ENCODE data around the gene TENM4. TPM values are rescaled to one million over a fixed set of nuclear protein-coding genes. Genes with fewer than 3 reads are reported as not detected.

Gene TENM4
- total and polyA plus RNA-seq, 4 experiments from 2014 or later, result 0.25 to 0.28 TPM; not detected in 2

- Histone ChIP-seq H3K9me3 (ENCODE audit: control insufficient read depth in 1 of 2, low read length in 2 of 2) (no peaks in the 10 kb centered on the region), H3K4me1 (ENCODE audit: insufficient read depth, low read length) (no peaks in the 10 kb centered on the region), H3K27me3 (ENCODE audit: insufficient read depth, low read length) (no peaks in the 10 kb centered on the region), H3K27ac (ENCODE audit: low read depth, low read length) (no peak overlapping the region), H3K36me3 (ENCODE audit: insufficient read depth, low read length) (no peaks in the 10 kb centered on the region), H3K4me3 (ENCODE audit: low read length in 2 of 2) (no peak overlapping the region)
- Mint-ChIP-seq H3K9me3 (peaks cover 0 to 2% (median 0%) of the 10 kb centered on the region in 8 donors), H3K27me3 (peaks cover 8 to 13% of the 10 kb centered on the region in 2 donors), H3K4me1 (peaks cover 0 to 6% (median under 1%) of the 10 kb centered on the region in 4 donors), H3K4me3 (no peak overlapping the region), H3K36me3 (no peaks in the 10 kb centered on the region), H3K27ac (no peak overlapping the region)
- intact Hi-C loops (cut with micrococcal nuclease), result no loop called here
- ChIA-PET POLR2A (ENCODE audit: partially characterized antibody) (no interaction called here), CTCF (ENCODE audit: partially characterized antibody) (no interaction called here)
- DNase-seq, result no peak
Observed at GRCh38 chr11:79026803-79027445, 413.9 kb downstream of the TENM4 start.

- no peak for DNase-seq
- Mint-ChIP-seq H3K4me3 (no peak overlapping the region), H3K9me3 (peaks cover 0 to 3% (median 0%) of the 10 kb centered on the region in 8 donors)
Observed at GRCh38 chr11:79025622-79026021, 415.2 kb downstream of the TENM4 start.

GRCh38 chr11:79025097-79025496 lies 415.7 kb downstream of the TENM4 start:
- Mint-ChIP-seq H3K27ac (no peak overlapping the region), H3K9me3 (peaks cover 0 to 3% (median 0%) of the 10 kb centered on the region in 8 donors), H3K4me3 (no peak overlapping the region), H3K27me3 (peaks cover 9 to 15% of the 10 kb centered on the region in 2 donors), H3K36me3 (no peaks in the 10 kb centered on the region), H3K4me1 (peaks cover 0 to 6% (median under 1%) of the 10 kb centered on the region in 4 donors)
- H3K27me3 ChIP-seq (ENCODE audit: insufficient read depth, low read length), result no peaks in the 10 kb centered on the region
- H3K4me3 ChIP-seq (ENCODE audit: low read length in 2 of 2), result no peak overlapping the region
- intact Hi-C loops (cut with micrococcal nuclease), result no loop called here
- ChIA-PET POLR2A (ENCODE audit: partially characterized antibody) (no interaction called here), CTCF (ENCODE audit: partially characterized antibody) (no interaction called here)
- no peaks in the 10 kb centered on the region for H3K36me3 ChIP-seq (ENCODE audit: insufficient read depth, low read length)
- H3K27ac ChIP-seq (ENCODE audit: low read depth, low read length), result no peak overlapping the region
- no peaks in the 10 kb centered on the region for H3K9me3 ChIP-seq (ENCODE audit: control insufficient read depth in 1 of 2, low read length in 2 of 2)
- no peak for DNase-seq
- H3K4me1 ChIP-seq (ENCODE audit: insufficient read depth, low read length), result no peaks in the 10 kb centered on the region

More at GRCh38 chr11:79025622-79026021, 415.2 kb downstream of the TENM4 start:
- Mint-ChIP-seq H3K27me3 (peaks cover 10 to 15% of the 10 kb centered on the region in 2 donors), H3K4me1 (peaks cover 0 to 6% (median under 1%) of the 10 kb centered on the region in 4 donors), H3K36me3 (no peaks in the 10 kb centered on the region), H3K27ac (no peak overlapping the region)
- no peaks in the 10 kb centered on the region for H3K27me3 ChIP-seq (ENCODE audit: insufficient read depth, low read length)
- no peaks in the 10 kb centered on the region for H3K9me3 ChIP-seq (ENCODE audit: control insufficient read depth in 1 of 2, low read length in 2 of 2)
- H3K4me1 ChIP-seq (ENCODE audit: insufficient read depth, low read length), result no peaks in the 10 kb centered on the region
- intact Hi-C loops (cut with micrococcal nuclease), result no loop called here
- no peak overlapping the region for H3K4me3 ChIP-seq (ENCODE audit: low read length in 2 of 2)
- ChIA-PET CTCF (ENCODE audit: partially characterized antibody) (no interaction called here), POLR2A (ENCODE audit: partially characterized antibody) (no interaction called here)
- H3K27ac ChIP-seq (ENCODE audit: low read depth, low read length), result no peak overlapping the region
- no peaks in the 10 kb centered on the region for H3K36me3 ChIP-seq (ENCODE audit: insufficient read depth, low read length)

GRCh38 chr11:79022265-79022664 lies 418.6 kb downstream of the TENM4 start:
- no peaks in the 10 kb centered on the region for H3K27me3 ChIP-seq (ENCODE audit: insufficient read depth, low read length)
- H3K27me3 Mint-ChIP-seq, result peaks cover 5 to 12% of the 10 kb centered on the region in 2 donors
- DNase-seq, result no peak
- ChIA-PET CTCF (ENCODE audit: partially characterized antibody) (no interaction called here), POLR2A (ENCODE audit: partially characterized antibody) (no interaction called here)
- H3K9me3 Mint-ChIP-seq, result peaks cover 0 to 3% (median 0%) of the 10 kb centered on the region in 8 donors
- intact Hi-C loops (cut with micrococcal nuclease), result no loop called here
- H3K36me3 ChIP-seq (ENCODE audit: insufficient read depth, low read length), result no peaks in the 10 kb centered on the region
- no peaks in the 10 kb centered on the region for H3K4me1 ChIP-seq (ENCODE audit: insufficient read depth, low read length)
- H3K27ac ChIP-seq (ENCODE audit: low read depth, low read length), result no peak overlapping the region
- H3K4me3 ChIP-seq (ENCODE audit: low read length in 2 of 2), result no peak overlapping the region
- H3K9me3 ChIP-seq (ENCODE audit: control insufficient read depth in 1 of 2, low read length in 2 of 2), result no peaks in the 10 kb centered on the region
- H3K27ac Mint-ChIP-seq, result no peak overlapping the region
- peaks cover 0 to 6% (median under 1%) of the 10 kb centered on the region in 4 donors for H3K4me1 Mint-ChIP-seq
- H3K4me3 Mint-ChIP-seq, result no peak overlapping the region
- H3K36me3 Mint-ChIP-seq, result no peaks in the 10 kb centered on the region

GRCh38 chr11:79021601-79022000 lies 419.2 kb downstream of the TENM4 start:
- ChIA-PET POLR2A (ENCODE audit: partially characterized antibody) (no interaction called here), CTCF (ENCODE audit: partially characterized antibody) (no interaction called here)
- Histone ChIP-seq H3K4me1 (ENCODE audit: insufficient read depth, low read length) (no peaks in the 10 kb centered on the region), H3K27ac (ENCODE audit: low read depth, low read length) (no peak overlapping the region), H3K9me3 (ENCODE audit: control insufficient read depth in 1 of 2, low read length in 2 of 2) (no peaks in the 10 kb centered on the region), H3K36me3 (ENCODE audit: insufficient read depth, low read length) (no peaks in the 10 kb centered on the region), H3K27me3 (ENCODE audit: insufficient read depth, low read length) (no peaks in the 10 kb centered on the region), H3K4me3 (ENCODE audit: low read length in 2 of 2) (no peak overlapping the region)
- H3K27me3 Mint-ChIP-seq, result peaks cover 5 to 12% of the 10 kb centered on the region in 2 donors
- peaks cover 0 to 2% (median under 1%) of the 10 kb centered on the region in 4 donors for H3K4me1 Mint-ChIP-seq
- no peak overlapping the region for H3K4me3 Mint-ChIP-seq
- H3K36me3 Mint-ChIP-seq, result no peaks in the 10 kb centered on the region
- peaks cover 0 to 3% (median 0%) of the 10 kb centered on the region in 8 donors for H3K9me3 Mint-ChIP-seq
- intact Hi-C loops (cut with micrococcal nuclease), result no loop called here
- no peak overlapping the region for H3K27ac Mint-ChIP-seq
- DNase-seq, result no peak

- Mint-ChIP-seq H3K4me3 (no peak overlapping the region), H3K36me3 (no peaks in the 10 kb centered on the region), H3K27me3 (peaks cover 4 to 9% of the 10 kb centered on the region in 2 donors), H3K9me3 (peaks cover 0 to 3% (median 0%) of the 10 kb centered on the region in 8 donors), H3K4me1 (no peaks in the 10 kb centered on the region), H3K27ac (no peak overlapping the region)
- Histone ChIP-seq H3K27me3 (ENCODE audit: insufficient read depth, low read length) (no peaks in the 10 kb centered on the region), H3K27ac (ENCODE audit: low read depth, low read length) (no peak overlapping the region), H3K9me3 (ENCODE audit: control insufficient read depth in 1 of 2, low read length in 2 of 2) (no peaks in the 10 kb centered on the region), H3K36me3 (ENCODE audit: insufficient read depth, low read length) (no peaks in the 10 kb centered on the region), H3K4me3 (ENCODE audit: low read length in 2 of 2) (no peak overlapping the region), H3K4me1 (ENCODE audit: insufficient read depth, low read length) (no peaks in the 10 kb centered on the region)
- intact Hi-C loops (cut with micrococcal nuclease), result no loop called here
- ChIA-PET CTCF (ENCODE audit: partially characterized antibody) (no interaction called here), POLR2A (ENCODE audit: partially characterized antibody) (no interaction called here)
- no peak for DNase-seq
Observed at GRCh38 chr11:79019975-79020374, 420.9 kb downstream of the TENM4 start.

GRCh38 chr11:79019277-79019676 lies 421.6 kb downstream of the TENM4 start:
- intact Hi-C loops (cut with micrococcal nuclease), result no loop called here
- Mint-ChIP-seq H3K36me3 (no peaks in the 10 kb centered on the region), H3K9me3 (peaks cover 0 to 3% (median 0%) of the 10 kb centered on the region in 8 donors), H3K27me3 (peaks cover 4 to 9% of the 10 kb centered on the region in 2 donors), H3K4me3 (no peak overlapping the region), H3K4me1 (no peaks in the 10 kb centered on the region), H3K27ac (no peak overlapping the region)
- DNase-seq, result no peak
- POLR2A ChIA-PET (ENCODE audit: partially characterized antibody), result no interaction called here
- CTCF ChIA-PET (ENCODE audit: partially characterized antibody), result no interaction called here
- Histone ChIP-seq H3K36me3 (ENCODE audit: insufficient read depth, low read length) (no peaks in the 10 kb centered on the region), H3K9me3 (ENCODE audit: control insufficient read depth in 1 of 2, low read length in 2 of 2) (no peaks in the 10 kb centered on the region), H3K4me1 (ENCODE audit: insufficient read depth, low read length) (no peaks in the 10 kb centered on the region), H3K4me3 (ENCODE audit: low read length in 2 of 2) (no peak overlapping the region), H3K27ac (ENCODE audit: low read depth, low read length) (no peak overlapping the region), H3K27me3 (ENCODE audit: insufficient read depth, low read length) (no peaks in the 10 kb centered on the region)

Measured in CD4-positive, alpha-beta memory T cell (primary cell).